Left colon (tissue), 2 donors: ENCODE results near the gene INTS12. TPM values are rescaled to one million over a fixed set of nuclear protein-coding genes. Genes with fewer than 3 reads are reported as not detected.
"Not testable (repeated sequence)": the region's sequence is repeated elsewhere in the genome, so short reads cannot be mapped to it uniquely, and the experiment has no call there.

Experiments
- ATAC-seq: fragments of 200-7000 bp; cut with Tn5 transposase; one replicate; pipeline ENCODE4 v1.9.1; 2020; ENCODE audit warnings: mild to moderate bottlenecking, moderate library complexity
- DNase-seq, 2 donors: peaks; one replicate each; pipeline ENCODE4 v3.0.0-alpha.2; 2020
- intact Hi-C, 2 donors: fragments of 100-400 bp; cut with DNase I in 1 of 2; cut with micrococcal nuclease in 1 of 2; formaldehyde crosslinking; loops; one replicate each; pipeline versions ENCODE4 v1.11.2 to v1.14.0; 2022; cut with DNase I, micrococcal nuclease
- total RNA-seq, 2 donors: library from RNA; stranded (reverse); fragmentation: NEBNext Ultra II Directional; extraction: Animal tissue kit (Norgen Biotek cat#: 25700); gene quantifications; one replicate each; pipeline ENCODE4 v1.2.1, GENCODE V29; 2021
- donor health status: DM: no; HTN: no; CAD: no.
- donor health status: DM: yes; HTN: yes; CAD: no.

The INTS12 gene
- total RNA-seq, 2 donors from 2014 or later: 13.2 to 15.2 TPM

DNA sequence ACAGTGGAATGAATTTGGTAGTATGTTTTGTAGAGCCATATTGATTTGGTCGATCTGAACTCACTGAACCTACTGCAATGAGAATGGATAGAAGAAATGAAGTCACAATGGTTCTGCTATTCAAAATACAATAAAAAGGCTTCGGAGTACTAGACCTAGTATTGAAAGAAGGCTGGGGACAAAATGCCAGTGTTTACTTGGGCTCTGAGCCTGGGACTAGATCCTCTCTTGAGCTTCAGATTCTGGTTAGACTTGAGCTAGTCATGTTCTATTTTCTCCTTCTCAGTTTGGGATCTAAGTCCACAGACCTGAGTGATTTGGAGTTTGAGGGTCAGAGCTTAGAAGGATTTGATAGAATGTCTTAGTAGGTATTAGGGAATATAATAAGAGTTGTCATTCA is 9.9 kb downstream of the INTS12 start:
- intact Hi-C loops: no loop called here
- ATAC-seq (no peak), DNase-seq (no peak)

- intact Hi-C loops, ATAC-seq, DNase-seq: not testable (repeated sequence)
Observed at GRCh38 chr4:105695832-105696231, 12.7 kb downstream of the INTS12 start.

- intact Hi-C loops, DNase-seq, ATAC-seq: not testable (repeated sequence)
Observed at GRCh38 chr4:105694812-105695211, 13.7 kb downstream of the INTS12 start.

- intact Hi-C loops: no loop called here
- no peak for ATAC-seq
- no peak for DNase-seq
Observed at GRCh38 chr4:105686571-105686970, 21.9 kb downstream of the INTS12 start.

DNA sequence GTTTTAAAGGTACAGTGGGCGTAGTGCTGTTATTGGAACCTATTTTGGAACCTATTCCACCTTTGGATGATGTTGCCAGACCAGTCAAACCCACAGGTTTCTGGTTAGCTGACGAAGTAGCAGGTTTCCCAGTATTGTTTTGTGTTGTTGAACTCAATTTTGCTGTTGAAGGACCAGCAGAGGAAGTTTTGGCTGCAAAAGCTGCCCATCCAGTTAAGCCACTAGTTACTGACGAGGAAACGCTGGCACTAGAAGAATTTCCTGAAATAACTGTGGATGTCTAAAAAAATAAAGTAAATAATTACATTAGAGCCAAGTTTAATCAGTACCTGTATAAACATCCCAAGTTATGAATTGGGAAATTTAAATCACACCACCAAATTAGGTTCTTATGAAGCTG is 25.5 kb downstream of the INTS12 start:
- ATAC-seq (peak; percentile 52), DNase-seq (peak; percentile 61 to 66)
- intact Hi-C loops: no loop called here

DNA sequence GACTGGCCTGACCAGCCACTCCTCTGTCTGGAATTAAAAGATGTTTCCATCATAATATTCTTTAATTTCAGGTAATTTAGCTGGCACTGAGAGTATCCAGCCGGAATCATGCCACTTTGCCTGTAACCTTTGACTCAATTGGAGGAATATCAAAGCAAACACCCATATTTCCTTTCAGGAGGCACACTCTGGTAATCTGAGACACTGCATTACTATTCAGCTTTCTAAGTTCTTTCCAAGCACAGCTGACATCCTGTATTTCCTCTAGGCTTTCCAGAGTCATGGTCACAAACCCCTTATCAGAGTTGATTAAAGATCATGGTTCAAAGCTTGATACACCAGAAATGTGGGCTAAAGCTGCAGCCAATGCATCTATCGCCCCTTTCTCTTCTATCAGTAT is 29.3 kb downstream of the INTS12 start:
- DNase-seq: no peak
- peak; percentile 79 for ATAC-seq
- intact Hi-C loops: no loop called here

DNA sequence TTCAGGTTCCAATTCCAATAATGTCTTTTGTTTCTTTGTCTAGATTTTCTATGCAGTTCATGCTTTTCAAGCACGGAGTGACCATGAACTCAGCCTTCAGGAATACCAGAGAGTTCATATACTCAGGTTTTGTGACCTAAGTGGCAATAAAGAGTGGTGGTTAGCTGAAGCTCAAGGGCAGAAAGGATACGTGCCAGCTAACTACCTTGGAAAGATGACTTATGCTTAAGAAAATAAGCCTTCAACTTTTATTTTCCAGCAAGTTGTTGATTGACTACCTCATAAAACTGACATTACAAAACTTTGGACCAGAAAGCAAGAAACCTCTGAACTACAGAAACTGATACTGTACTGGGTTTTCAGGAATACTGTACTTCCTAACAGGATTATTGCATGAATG is 30.8 kb downstream of the INTS12 start:
- ATAC-seq (peak; percentile 84), DNase-seq (peak in 1 of 2 donors; percentile 27)
- intact Hi-C loops: no loop called here

- no peak for DNase-seq
- intact Hi-C loops: no loop called here
- no peak for ATAC-seq
Observed at GRCh38 chr4:105674011-105674410, 34.5 kb downstream of the INTS12 start.

DNA sequence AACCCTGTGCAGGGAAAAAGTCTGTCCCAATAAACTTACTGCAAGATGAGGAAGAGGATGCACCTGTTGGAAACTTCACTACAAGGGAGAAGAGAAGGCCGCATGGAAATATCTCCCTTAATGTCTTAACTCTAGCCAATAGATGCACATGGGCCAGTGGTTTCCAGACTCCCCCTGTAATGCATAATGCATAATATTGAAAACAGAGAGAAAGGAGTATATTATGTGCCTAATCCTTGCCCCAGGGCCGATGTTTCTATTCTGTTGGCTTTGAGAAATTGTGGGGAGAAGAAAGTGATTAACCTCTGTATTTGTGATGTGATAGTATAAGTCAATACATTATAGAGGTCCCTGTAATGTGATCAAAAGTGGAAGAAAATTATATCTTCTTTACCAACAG is 37.2 kb downstream of the INTS12 start:
- intact Hi-C loops: no loop called here
- DNase-seq: no peak
- ATAC-seq: no peak

DNA sequence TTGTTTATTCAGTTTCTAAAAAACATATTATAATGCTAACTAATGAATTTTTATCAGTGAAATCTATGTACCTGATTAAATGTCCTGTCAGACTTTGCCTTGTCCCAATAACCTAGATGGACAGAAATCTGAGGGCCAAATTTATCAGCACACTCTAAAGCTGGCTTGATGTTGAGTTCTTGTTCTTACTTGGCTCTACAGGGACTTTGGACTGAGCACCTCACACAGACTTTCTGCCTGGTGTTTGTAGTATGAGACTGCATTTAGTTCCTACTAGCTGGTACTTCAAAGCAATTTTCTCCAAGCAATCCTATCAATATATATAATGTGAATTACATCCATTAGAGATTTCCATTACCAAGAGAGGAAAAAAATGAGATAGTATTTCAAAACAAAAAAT is 37.8 kb downstream of the INTS12 start:
- intact Hi-C loops: no loop called here
- ATAC-seq: peak; percentile 80
- no peak for DNase-seq

DNA sequence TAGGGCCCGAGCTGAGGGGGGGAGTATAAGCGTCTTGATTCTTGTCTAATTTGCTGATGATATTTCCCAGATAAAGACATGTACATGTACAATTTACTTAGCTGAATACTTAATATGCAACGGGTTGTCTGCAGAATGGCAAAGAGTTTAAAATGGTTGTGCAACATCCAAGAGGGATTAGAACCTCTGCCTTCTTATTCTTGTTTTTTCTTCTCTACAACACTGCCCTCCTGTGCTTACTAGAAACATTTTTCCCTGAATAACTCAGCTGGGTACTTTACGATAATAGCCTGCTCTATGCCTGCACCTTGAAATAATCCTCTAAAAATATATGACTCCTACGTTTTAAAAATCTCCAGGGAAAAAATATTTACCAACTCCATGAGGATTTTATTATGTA is 41.8 kb downstream of the INTS12 start:
- peak; percentile 45 for ATAC-seq
- DNase-seq: no peak
- intact Hi-C loops: loop anchor here in 1 of 2 donors (10.0 kb wide), 1 partner anchor 142 kb away; no protein-coding TSS in a partner anchor

DNA sequence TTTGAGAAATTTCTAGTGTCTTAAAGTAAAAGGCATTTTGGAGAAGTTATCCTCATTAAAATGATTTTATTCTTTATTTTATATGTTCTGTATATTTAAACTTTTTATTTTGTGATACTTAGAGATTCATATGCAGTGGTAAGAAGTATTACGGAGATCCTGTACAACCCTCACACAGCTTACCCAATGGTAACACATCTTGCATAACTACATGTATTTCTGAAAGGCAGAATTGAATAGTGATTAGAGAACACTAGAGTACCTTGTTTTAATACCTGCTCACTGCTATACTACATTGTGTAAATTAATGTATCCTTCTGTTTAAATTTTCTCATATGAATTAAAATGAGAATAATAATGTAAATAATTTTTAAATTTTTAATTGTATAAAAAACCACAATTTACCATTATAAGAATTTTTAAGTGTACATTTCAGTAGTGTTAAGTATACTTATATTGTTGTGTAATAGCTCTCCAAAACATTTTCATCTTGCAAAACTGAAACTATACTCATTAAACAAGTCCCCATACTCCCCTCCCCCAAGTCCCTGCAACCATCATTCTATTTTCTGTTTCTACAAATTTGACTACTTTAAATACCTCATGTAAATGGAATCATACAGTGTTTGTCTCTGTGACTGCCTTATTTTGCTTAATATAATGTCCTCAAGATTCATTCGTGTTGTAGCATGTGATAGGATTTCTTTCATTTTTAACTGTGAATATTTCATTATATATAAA is 45.4 kb downstream of the INTS12 start:
- no peak for ATAC-seq
- intact Hi-C loops: loop anchor here in 1 of 2 donors (10.0 kb wide), 1 partner anchor 138 kb away; no protein-coding TSS in a partner anchor
- DNase-seq: no peak

DNA sequence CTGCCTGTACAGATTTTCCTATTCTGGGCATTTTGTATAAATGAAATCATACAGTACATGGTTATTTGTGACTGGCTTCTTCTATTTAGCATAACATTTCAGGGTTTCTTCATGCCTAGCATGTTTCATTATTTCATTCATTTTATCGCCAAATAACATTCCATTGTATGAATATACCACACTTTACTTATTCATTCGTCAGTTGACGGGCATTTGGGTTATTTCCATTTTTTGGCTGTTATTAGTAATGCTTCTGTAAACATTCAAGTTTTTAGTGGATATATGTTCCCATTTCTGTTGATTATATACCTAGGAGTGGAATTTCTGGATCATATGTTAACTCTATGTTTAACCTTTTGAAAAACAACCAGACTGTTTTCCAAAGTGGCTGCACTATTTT is 47.5 kb downstream of the INTS12 start:
- ATAC-seq (no peak), DNase-seq (no peak)
- intact Hi-C loops: loop anchor here in 1 of 2 donors (10.0 kb wide), 1 partner anchor 136 kb away; no protein-coding TSS in a partner anchor

DNA sequence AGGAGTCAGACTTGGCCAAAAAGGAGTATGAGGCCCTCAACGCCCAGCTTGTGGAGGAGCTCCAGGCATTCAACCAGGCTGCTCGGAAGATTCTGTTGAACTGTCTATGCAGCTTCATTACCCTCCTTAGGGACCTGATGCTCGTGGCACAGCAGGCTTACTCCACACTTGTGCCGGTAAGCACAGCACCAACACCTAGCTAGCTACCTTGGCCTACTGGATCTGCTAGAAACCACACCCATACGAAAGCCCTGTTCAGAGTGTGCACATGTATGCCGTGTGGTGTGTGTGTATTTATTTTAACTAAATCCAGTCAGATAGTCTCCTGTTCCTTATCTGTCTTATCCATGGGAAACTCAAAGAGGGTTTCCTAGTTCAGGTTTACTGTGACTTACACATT is 49.3 kb downstream of the INTS12 start:
- intact Hi-C loops: no loop called here
- ATAC-seq (no peak), DNase-seq (no peak)

DNA sequence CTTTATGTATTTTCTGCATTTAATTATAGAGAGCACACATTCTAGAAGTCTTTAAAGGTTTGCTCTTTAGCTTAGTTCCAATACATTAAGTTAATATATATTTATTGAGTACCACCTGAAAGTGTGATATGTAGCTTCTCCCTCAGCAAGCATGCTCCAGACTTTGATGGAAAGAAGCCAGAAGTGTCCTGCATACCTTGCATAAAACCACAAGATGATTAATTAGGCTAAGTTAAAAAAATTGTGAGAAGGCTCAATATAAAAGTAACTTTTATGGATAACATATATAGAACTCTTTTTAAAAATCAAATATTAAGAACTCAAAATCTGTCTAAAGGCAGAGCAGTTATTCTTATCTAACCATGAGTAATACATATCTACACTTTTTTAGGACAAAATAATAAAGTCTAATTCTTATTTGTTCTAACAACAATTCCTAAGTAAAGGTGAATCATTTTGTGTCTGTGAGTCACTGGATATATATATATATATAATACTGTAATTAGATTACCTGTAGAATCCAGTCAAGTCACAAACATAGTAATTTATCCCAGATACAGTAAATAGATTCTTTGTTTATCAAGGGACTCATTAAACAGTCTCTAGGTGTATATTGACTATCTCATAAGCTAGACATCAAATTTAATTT is 51.2 kb downstream of the INTS12 start:
- DNase-seq (no peak), ATAC-seq (no peak)
- intact Hi-C loops: no loop called here

- no peak for ATAC-seq
- no peak for DNase-seq
- intact Hi-C loops: no loop called here
Observed at GRCh38 chr4:105652286-105652888, 56.1 kb downstream of the INTS12 start.

DNA sequence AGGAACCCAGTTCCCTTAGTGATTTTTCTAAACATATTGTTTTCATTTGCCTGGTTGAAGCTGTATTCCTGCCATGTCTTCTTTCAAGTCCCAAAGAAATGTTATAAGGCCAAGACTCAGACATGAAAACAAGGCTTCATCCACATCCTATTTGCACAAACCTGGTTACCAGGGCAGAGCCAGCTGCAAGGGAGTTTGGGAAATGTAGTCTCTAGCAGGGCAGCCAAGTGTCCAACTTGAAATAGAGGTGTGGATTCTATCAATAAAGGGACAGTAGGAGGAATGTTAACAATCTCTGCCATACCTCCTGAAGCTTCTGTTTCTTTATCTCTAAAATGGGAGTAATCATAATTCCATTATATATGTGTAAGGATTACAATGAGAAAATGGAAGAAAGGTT is 56.6 kb downstream of the INTS12 start:
- intact Hi-C loops: no loop called here
- ATAC-seq (no peak), DNase-seq (no peak)

DNA sequence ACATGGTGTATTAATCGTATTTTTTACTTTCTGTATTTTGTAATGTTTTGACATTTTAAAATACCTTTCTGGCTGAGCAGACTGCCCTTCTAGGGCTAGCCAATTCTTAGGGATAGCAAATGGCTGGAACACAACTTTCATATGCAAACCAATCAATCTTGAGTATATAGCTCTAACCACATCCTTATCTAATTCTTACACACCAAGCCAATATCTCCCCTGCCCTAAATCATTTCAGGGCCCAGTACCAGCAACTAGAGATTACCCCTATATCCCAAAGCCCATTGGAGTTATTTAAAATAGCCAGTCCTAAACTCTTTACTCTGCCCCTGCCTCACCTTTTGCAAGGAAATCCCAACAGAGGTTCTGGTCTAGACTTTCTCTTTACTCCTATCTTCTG is 58.3 kb downstream of the INTS12 start:
- no peak for ATAC-seq
- no peak for DNase-seq
- intact Hi-C loops: no loop called here

- intact Hi-C loops: no loop called here
- no peak for DNase-seq
- no peak for ATAC-seq
Observed at GRCh38 chr4:105645440-105645839, 63.0 kb downstream of the INTS12 start.

DNA sequence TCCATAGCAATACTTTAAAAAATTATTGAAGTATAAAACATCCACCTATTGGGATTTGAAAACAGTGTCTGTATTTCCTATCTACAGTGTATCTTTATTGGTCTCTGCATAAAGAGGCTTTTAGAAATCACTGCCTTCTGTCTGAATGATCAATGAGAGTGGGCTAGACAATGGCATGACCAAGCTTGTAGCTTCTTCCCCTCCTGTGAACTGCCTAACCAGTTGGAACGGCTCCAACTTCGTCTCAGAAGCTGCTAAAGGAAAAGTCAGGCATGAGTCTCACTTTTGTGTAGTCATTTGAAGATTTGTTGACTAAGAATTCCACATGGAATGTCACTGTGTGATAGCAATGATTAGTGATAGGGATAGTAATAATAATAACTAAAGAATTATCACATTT is 64.2 kb downstream of the INTS12 start:
- intact Hi-C loops: no loop called here
- ATAC-seq (no peak), DNase-seq (no peak)
